Measurements from ENCODE around the gene LYPD6. TPM values are rescaled to one million over a fixed set of nuclear protein-coding genes. Genes with fewer than 3 reads are reported as not detected.
A peak's percentile ranks its signal among the peaks of the same experiment; 100 is the strongest.
"Not testable (repeated sequence)": the region's sequence is repeated elsewhere in the genome, so short reads cannot be mapped to it uniquely, and the experiment has no call there.

Gene LYPD6
- total RNA-seq, 8 experiments from 2014 or later: 0.41 to 4.6 (median 2.6) TPM

- no peak overlapping the region for H3K27ac ChIP-seq
- H3K4me3 ChIP-seq: no peak overlapping the region
- in situ Hi-C loops (cut with MboI; ENCODE audit: low pct_unique_long_range_greater_than_20kb in 2 of 9, low sequenced_read_pairs in 9 of 9, unreplicated experiment in 9 of 9): no loop called here
- WGBS, 10 experiments: 40 to 94% (median 80%) methylated on average over 1 to 2 of the region's 2 CpGs; no CpG with 5 or more reads in 2 of the 10 experiments
- H3K4me1 ChIP-seq (replicated peaks in 1 of 2): no peaks in the 10 kb centered on the region
- no peak for ATAC-seq (replicated peaks in 6 of 8)
Measured at GRCh38 chr2:149472413-149472812, 142.0 kb downstream of the LYPD6 start.

GRCh38 chr2:149473068-149473467, 142.7 kb downstream of the LYPD6 start:
- 0 to 100% (median 78%) methylated on average over 1 of the region's 1 CpG; no CpG with 5 or more reads in 4 of the 10 experiments for WGBS, 10 experiments
- ATAC-seq (replicated peaks in 6 of 8): peak in 2 of 8 experiments; percentile 69 to 83
- in situ Hi-C loops (cut with MboI; ENCODE audit: low pct_unique_long_range_greater_than_20kb in 2 of 9, low sequenced_read_pairs in 9 of 9, unreplicated experiment in 9 of 9): no loop called here
- Histone ChIP-seq H3K27ac (no peak overlapping the region), H3K4me1 (replicated peaks in 1 of 2) (no peaks in the 10 kb centered on the region), H3K4me3 (no peak overlapping the region)

- in situ Hi-C loops (cut with MboI; ENCODE audit: low pct_unique_long_range_greater_than_20kb in 2 of 9, low sequenced_read_pairs in 9 of 9, unreplicated experiment in 9 of 9): no loop called here
- H3K4me1 ChIP-seq (replicated peaks in 1 of 2): no peaks in the 10 kb centered on the region
- ATAC-seq (replicated peaks in 6 of 8): peak in 2 of 8 experiments; percentile 91 to 93
- H3K27ac ChIP-seq: no peak overlapping the region
- no peak overlapping the region for H3K4me3 ChIP-seq
Measured at GRCh38 chr2:149473521-149473920, 143.1 kb downstream of the LYPD6 start.

GRCh38 chr2:149483004-149483605, 152.7 kb downstream of the LYPD6 start:
- in situ Hi-C loops (cut with MboI; ENCODE audit: low pct_unique_long_range_greater_than_20kb in 2 of 9, low sequenced_read_pairs in 9 of 9, unreplicated experiment in 9 of 9): no loop called here
- 51 to 100% (median 93%) methylated on average over 2 to 3 of the region's 4 CpGs; no CpG with 5 or more reads in 3 of the 10 experiments for WGBS, 10 experiments
- Histone ChIP-seq H3K4me1 (replicated peaks in 1 of 2) (no peaks in the 10 kb centered on the region), H3K27ac (no peak overlapping the region), H3K4me3 (no peak overlapping the region)
- ATAC-seq (replicated peaks in 6 of 8): no peak

- 48 to 100% (median 90%) methylated on average over 2 to 3 of the region's 3 CpGs; no CpG with 5 or more reads in 1 of the 10 experiments for WGBS, 10 experiments
- in situ Hi-C loops (cut with MboI; ENCODE audit: low pct_unique_long_range_greater_than_20kb in 2 of 9, low sequenced_read_pairs in 9 of 9, unreplicated experiment in 9 of 9): no loop called here
- Histone ChIP-seq H3K27ac (no peak overlapping the region), H3K4me1 (replicated peaks in 1 of 2) (no peaks in the 10 kb centered on the region), H3K4me3 (no peak overlapping the region)
- ATAC-seq (replicated peaks in 6 of 8): no peak
Measured at GRCh38 chr2:149486664-149487063, 156.3 kb downstream of the LYPD6 start.

- ATAC-seq (replicated peaks in 6 of 8): no peak
- in situ Hi-C loops (cut with MboI; ENCODE audit: low pct_unique_long_range_greater_than_20kb in 2 of 9, low sequenced_read_pairs in 9 of 9, unreplicated experiment in 9 of 9): no loop called here
- Histone ChIP-seq H3K4me1 (replicated peaks in 1 of 2) (no peaks in the 10 kb centered on the region), H3K4me3 (no peak overlapping the region), H3K27ac (no peak overlapping the region)
- WGBS, 10 experiments: 9 to 100% (median 80%) methylated on average over 1 of the region's 1 CpG; no CpG with 5 or more reads in 3 of the 10 experiments
Measured at GRCh38 chr2:149487189-149487588, 156.8 kb downstream of the LYPD6 start.

- in situ Hi-C loops (cut with MboI; ENCODE audit: low pct_unique_long_range_greater_than_20kb in 2 of 9, low sequenced_read_pairs in 9 of 9, unreplicated experiment in 9 of 9): no loop called here
- WGBS, 10 experiments: 5 to 79% (median 55%) methylated on average over 2 to 9 of the region's 10 CpGs
- H3K4me3 ChIP-seq: no peak overlapping the region
- ATAC-seq (replicated peaks in 6 of 8): no peak
- H3K4me1 ChIP-seq (replicated peaks in 1 of 2): no peaks in the 10 kb centered on the region
- no peak overlapping the region for H3K27ac ChIP-seq
Measured at GRCh38 chr2:149488706-149489440, 158.5 kb downstream of the LYPD6 start.

GRCh38 chr2:149489452-149489851, 159.1 kb downstream of the LYPD6 start:
- Histone ChIP-seq H3K4me3 (no peak overlapping the region), H3K27ac (no peak overlapping the region), H3K4me1 (replicated peaks in 1 of 2) (no peaks in the 10 kb centered on the region)
- in situ Hi-C loops (cut with MboI; ENCODE audit: low pct_unique_long_range_greater_than_20kb in 2 of 9, low sequenced_read_pairs in 9 of 9, unreplicated experiment in 9 of 9): no loop called here
- 0 to 100% (median 79%) methylated on average over 1 to 10 of the region's 11 CpGs; no CpG with 5 or more reads in 5 of the 10 experiments for WGBS, 10 experiments
- no peak for ATAC-seq (replicated peaks in 6 of 8)

GRCh38 chr2:149490296-149490695, 159.9 kb downstream of the LYPD6 start:
- Histone ChIP-seq H3K27ac (no peak overlapping the region), H3K4me3 (no peak overlapping the region), H3K4me1 (replicated peaks in 1 of 2) (no peaks in the 10 kb centered on the region)
- ATAC-seq (replicated peaks in 6 of 8): peak in 3 of 8 experiments; percentile 20 to 67 (median 39)
- 0 to 100% (median 70%) methylated on average over 1 to 3 of the region's 3 CpGs; no CpG with 5 or more reads in 1 of the 10 experiments for WGBS, 10 experiments
- in situ Hi-C loops (cut with MboI; ENCODE audit: low pct_unique_long_range_greater_than_20kb in 2 of 9, low sequenced_read_pairs in 9 of 9, unreplicated experiment in 9 of 9): no loop called here

- Histone ChIP-seq H3K4me1 (replicated peaks in 1 of 2) (no peaks in the 10 kb centered on the region), H3K4me3 (no peak overlapping the region), H3K27ac (no peak overlapping the region)
- ATAC-seq (replicated peaks in 6 of 8): no peak
- 25 to 100% (median 66%) methylated on average over 1 to 5 of the region's 5 CpGs; no CpG with 5 or more reads in 1 of the 10 experiments for WGBS, 10 experiments
- in situ Hi-C loops (cut with MboI; ENCODE audit: low pct_unique_long_range_greater_than_20kb in 2 of 9, low sequenced_read_pairs in 9 of 9, unreplicated experiment in 9 of 9): no loop called here
Measured at GRCh38 chr2:149492923-149493322, 162.5 kb downstream of the LYPD6 start.

- H3K4me3 ChIP-seq; in situ Hi-C loops (cut with MboI; ENCODE audit: low pct_unique_long_range_greater_than_20kb in 2 of 9, low sequenced_read_pairs in 9 of 9, unreplicated experiment in 9 of 9); H3K4me1 ChIP-seq (replicated peaks in 1 of 2); H3K27ac ChIP-seq; ATAC-seq (replicated peaks in 6 of 8): not testable (repeated sequence)
- 29 to 100% (median 61%) methylated on average over 1 of the region's 1 CpG; no CpG with 5 or more reads in 6 of the 10 experiments for WGBS, 10 experiments
Measured at GRCh38 chr2:149499204-149499603, 168.8 kb downstream of the LYPD6 start.

GRCh38 chr2:149506808-149507207, 176.4 kb downstream of the LYPD6 start:
- ATAC-seq (replicated peaks in 6 of 8); H3K27ac ChIP-seq; H3K4me1 ChIP-seq (replicated peaks in 1 of 2); in situ Hi-C loops (cut with MboI; ENCODE audit: low pct_unique_long_range_greater_than_20kb in 2 of 9, low sequenced_read_pairs in 9 of 9, unreplicated experiment in 9 of 9); H3K4me3 ChIP-seq: not testable (repeated sequence)
- no CpG with 5 or more reads among the region's 8 CpGs for WGBS, 10 experiments

- WGBS, 10 experiments: 0 to 100% (median 87%) methylated on average over 1 to 2 of the region's 2 CpGs; no CpG with 5 or more reads in 2 of the 10 experiments
- no peak for ATAC-seq (replicated peaks in 6 of 8)
- in situ Hi-C loops (cut with MboI; ENCODE audit: low pct_unique_long_range_greater_than_20kb in 2 of 9, low sequenced_read_pairs in 9 of 9, unreplicated experiment in 9 of 9): no loop called here
- peaks cover 0 to 2% of the 10 kb centered on the region in 2 donors for H3K4me1 ChIP-seq (replicated peaks in 1 of 2)
- H3K27ac ChIP-seq: no peak overlapping the region
- no peak overlapping the region for H3K4me3 ChIP-seq
Measured at GRCh38 chr2:149507974-149508373, 177.6 kb downstream of the LYPD6 start.
